Breast epithelium (tissue), 3 donors: ENCODE results near the gene CTCF.

Experiments used
- POLR2A ChIP-seq: fragments of 450-650 bp; IDR thresholded peaks from one replicate; pipeline ENCODE4 v1.6.1; 2016; ENCODE audit warnings: antibody characterized with exemption, mild to moderate bottlenecking, moderate library complexity
- TF ChIP-seq, protein P1 (sequence below), 3 donors: fragments of 450-650 bp; IDR thresholded peaks; one replicate each; pipeline ENCODE4 v1.5.1; 2016 to 2017; ENCODE audit warnings: antibody characterized with exemption in 3 of 3, mild to moderate bottlenecking in 3 of 3, moderate library complexity in 3 of 3

DNA sequence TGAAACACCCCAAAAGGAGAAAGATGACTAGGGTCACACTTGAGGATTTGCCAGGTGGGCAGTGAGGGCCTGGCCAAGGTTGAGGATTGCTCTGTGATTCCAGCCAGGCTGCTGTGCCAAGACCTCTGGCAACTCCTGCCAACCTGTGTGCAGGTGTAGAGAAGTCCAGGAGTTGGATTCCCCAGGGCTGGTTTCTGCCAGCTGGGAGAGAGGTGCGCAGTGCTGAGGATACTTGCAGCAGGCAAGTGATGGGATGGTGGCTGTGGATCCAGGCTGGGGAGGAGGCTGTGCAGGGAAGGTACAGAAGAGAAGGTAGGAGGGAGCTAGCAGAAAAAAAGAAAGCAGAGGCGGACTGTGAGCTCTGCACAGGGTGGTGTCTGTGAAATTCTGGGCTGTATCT lies 27.1 kb upstream of the CTCF start:
- TF ChIP-seq, protein P1, sequence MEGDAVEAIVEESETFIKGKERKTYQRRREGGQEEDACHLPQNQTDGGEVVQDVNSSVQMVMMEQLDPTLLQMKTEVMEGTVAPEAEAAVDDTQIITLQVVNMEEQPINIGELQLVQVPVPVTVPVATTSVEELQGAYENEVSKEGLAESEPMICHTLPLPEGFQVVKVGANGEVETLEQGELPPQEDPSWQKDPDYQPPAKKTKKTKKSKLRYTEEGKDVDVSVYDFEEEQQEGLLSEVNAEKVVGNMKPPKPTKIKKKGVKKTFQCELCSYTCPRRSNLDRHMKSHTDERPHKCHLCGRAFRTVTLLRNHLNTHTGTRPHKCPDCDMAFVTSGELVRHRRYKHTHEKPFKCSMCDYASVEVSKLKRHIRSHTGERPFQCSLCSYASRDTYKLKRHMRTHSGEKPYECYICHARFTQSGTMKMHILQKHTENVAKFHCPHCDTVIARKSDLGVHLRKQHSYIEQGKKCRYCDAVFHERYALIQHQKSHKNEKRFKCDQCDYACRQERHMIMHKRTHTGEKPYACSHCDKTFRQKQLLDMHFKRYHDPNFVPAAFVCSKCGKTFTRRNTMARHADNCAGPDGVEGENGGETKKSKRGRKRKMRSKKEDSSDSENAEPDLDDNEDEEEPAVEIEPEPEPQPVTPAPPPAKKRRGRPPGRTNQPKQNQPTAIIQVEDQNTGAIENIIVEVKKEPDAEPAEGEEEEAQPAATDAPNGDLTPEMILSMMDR (IDR thresholded peaks at IDR 0.05), result no peak
- no peak for TF ChIP-seq POLR2A
